ENCODE data around the gene MLH3.

The MLH3 gene

DNA sequence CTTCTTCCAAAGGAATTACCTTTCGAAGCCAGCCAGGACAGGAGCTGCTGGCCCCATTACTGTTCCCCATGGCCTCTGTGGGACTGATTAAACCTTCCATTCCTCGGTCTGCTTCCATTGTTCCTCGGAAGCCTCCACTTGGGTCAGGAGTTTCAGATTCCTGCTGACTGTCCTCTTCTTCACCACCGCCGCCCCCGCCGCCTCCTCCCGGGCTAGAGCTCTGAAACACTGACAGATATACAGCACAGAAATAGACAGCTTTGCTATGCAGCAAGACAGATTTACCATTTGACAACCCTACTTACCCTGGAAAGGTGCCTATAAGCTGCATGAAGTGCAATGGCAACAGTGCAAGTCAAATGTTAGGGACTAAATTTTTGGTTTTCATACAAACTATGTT, 40.0 kb upstream of the MLH3 start:
- DNase-seq (ENCODE audit: low spot score): no peak
- TF ChIP-seq, protein P1, sequence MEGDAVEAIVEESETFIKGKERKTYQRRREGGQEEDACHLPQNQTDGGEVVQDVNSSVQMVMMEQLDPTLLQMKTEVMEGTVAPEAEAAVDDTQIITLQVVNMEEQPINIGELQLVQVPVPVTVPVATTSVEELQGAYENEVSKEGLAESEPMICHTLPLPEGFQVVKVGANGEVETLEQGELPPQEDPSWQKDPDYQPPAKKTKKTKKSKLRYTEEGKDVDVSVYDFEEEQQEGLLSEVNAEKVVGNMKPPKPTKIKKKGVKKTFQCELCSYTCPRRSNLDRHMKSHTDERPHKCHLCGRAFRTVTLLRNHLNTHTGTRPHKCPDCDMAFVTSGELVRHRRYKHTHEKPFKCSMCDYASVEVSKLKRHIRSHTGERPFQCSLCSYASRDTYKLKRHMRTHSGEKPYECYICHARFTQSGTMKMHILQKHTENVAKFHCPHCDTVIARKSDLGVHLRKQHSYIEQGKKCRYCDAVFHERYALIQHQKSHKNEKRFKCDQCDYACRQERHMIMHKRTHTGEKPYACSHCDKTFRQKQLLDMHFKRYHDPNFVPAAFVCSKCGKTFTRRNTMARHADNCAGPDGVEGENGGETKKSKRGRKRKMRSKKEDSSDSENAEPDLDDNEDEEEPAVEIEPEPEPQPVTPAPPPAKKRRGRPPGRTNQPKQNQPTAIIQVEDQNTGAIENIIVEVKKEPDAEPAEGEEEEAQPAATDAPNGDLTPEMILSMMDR (IDR thresholded peaks at IDR 0.05; ENCODE audit: extremely low read depth, missing control alignments): no peak

DNA sequence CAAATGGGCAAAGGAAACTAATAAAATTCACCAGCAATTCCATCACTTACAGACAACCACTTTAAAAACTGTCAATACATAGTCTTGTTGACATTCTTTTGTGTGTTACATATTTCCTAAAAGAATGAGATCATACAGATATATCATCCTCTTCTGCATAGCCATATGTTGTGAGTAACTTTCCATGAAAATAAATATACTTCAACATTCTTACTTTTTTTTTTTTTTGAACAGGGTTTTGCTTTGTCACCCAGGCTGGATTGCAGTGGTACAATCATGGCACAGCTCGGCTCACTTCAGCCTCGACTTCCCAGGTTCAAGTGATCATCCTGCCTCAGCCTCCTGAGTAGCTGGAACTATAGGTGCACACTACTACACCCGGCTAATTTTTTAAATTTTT, 39.1 kb upstream of the MLH3 start:
- TF ChIP-seq, protein P1 (IDR thresholded peaks at IDR 0.05; ENCODE audit: extremely low read depth, missing control alignments): no peak
- DNase-seq (ENCODE audit: low spot score): no peak

DNA sequence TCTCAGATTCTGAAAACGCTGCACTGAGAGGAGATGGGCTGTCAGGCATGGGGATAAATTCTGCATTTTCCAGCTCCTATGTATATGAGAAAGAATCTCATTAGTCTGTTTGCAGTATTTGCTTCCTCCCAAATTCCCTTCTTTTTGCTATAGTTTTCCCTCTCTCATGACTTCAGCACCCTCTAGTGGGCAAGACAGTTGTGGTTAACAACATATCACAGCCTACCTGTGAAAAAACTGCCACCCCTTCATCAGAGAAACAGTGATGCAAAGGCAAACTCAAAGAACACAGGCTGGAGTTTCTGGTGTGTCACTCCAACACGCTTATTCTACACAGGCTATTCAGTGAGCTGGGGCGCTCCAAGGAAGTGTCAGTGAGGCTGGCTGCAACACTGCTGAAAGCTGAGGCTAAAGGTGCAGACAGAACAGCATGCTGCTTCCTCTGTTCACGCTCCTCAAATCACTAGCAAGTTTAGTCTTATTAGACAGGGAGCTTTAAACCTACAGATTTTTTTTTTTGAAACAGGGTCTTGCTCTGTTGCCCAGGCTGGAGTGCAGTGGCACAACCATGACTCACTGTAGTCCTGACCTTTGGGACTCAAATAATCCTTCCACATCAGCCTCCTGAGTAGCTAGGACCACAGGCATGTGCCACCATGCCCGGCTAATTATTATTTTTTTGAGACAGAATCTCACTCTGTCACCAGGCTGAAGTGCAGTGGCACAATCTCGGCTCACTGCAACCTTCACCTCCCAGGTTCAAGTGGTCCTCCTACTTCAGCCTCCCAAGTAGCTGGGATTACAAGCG, 37.5 kb upstream of the MLH3 start:
- peak; percentile 45 for DNase-seq (ENCODE audit: low spot score)
- TF ChIP-seq, protein P1 (IDR thresholded peaks at IDR 0.05; ENCODE audit: extremely low read depth, missing control alignments): peak; percentile 28

DNA sequence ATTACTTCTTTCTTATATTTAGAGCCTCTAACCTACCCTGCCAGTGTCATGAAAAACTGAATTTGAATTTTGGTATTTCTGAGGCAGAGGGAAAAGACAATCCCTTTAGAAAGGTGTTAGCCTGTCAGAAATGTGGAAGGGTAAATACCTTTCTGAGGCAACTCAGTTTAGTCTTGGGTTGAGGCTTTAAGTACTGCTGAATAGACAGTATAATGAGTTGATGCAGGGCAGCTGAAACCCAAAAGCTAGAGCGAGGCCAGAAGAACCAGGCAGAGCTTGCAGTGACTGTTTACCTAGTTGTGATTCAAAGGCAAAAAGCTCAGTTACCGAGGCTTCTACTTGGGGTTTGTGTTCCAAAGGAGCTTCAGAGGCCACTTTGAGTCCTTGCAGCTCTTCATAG, 36.9 kb upstream of the MLH3 start:
- TF ChIP-seq, protein P1 (IDR thresholded peaks at IDR 0.05; ENCODE audit: extremely low read depth, missing control alignments): no peak
- DNase-seq (ENCODE audit: low spot score): no peak

DNA sequence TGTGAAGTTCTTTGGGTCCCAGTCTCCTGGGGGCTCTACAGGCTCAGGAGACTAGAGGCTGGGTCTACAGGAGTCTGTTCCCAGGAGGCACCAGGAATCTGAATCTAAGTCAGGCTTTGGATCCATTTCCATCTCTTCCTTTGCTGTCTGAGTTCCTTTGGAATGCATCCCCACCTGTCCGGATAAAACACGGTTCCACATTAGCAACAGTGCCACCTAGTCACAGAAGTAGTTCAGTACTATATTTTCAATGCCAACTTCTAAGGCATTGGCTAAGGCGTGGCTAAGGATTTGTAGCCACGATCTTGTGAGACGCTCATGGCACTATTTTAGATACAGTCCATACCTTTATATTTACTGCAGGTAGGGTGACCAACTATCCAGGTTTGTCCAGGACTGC, 33.2 kb upstream of the MLH3 start:
- TF ChIP-seq, protein P1 (IDR thresholded peaks at IDR 0.05; ENCODE audit: extremely low read depth, missing control alignments): no peak
- DNase-seq (ENCODE audit: low spot score): no peak

DNA sequence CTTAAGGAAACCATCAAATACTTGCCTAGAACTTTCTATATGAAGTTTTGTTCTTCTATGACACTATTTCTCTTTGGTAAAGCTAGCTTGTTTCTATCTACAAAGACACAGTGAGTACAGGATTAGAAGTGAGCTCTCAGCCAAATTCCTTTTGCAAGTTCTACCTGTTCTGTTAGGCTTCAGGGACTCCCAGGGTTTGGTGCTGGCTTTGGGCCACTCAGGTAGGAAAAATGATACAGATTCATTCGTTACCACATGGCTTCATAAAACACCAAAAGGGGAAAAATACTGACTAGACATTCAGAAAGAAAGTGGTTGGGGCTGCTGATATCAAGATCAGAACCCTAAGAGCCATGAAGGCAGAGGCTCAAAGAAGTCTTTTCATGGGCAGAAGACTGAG, 32.0 kb upstream of the MLH3 start:
- DNase-seq (ENCODE audit: low spot score): no peak
- TF ChIP-seq, protein P1 (IDR thresholded peaks at IDR 0.05; ENCODE audit: extremely low read depth, missing control alignments): no peak

DNA sequence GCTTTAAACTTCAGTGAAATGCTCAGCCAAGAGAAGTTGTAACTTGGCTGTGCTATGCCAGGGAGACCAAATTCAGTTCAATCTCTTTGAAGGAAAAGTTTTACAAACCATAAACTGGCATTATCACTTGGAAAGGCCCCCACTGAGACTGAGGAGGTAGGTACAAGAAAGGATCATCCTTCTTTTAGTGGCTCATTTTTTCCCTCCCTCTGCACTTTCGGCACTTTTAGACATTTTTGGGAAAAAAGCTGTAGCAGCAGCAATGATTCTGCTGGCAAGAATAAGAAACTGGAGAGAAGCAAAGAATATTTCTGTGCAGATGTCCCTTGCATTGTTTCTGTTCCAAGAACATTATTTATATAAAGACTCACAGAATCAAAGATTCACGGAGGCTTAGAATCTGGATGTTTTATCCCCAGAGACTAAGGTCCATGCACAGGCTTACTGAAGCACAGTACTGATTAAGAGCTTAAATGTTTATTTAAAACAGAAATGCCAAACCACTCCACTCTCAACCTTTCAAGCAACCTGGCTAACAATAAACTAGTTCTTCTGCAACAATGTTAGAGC, 30.5 kb upstream of the MLH3 start:
- TF ChIP-seq, protein P1 (IDR thresholded peaks at IDR 0.05; ENCODE audit: extremely low read depth, missing control alignments): no peak
- DNase-seq (ENCODE audit: low spot score): no peak

Data from GM20000 (cell line).